RWPE1 (cell line): Measurements from ENCODE around the gene BTBD16.

Experiments
- CTCF ChIA-PET: fragments of 350-600 bp; sonication (Branson Sonifier 250); formaldehyde crosslinking; extraction: SDS; loops from one replicate; lab custom pipeline; 2021; lab: Yijun Ruan, JAX
- POLR2A ChIA-PET: fragments of 400-600 bp; formaldehyde crosslinking; extraction: SDS; loops from one replicate; lab custom pipeline; 2020; ENCODE audit warnings: antibody characterized with exemption; ENCODE audit not compliant: low non-redundant PET; lab: Yijun Ruan, JAX
- DNase-seq: peaks from one replicate; pipeline ENCODE4 v3.0.0; 2012; ENCODE audit warnings: low spot score
- H3K27ac ChIP-seq: fragments of 450-650 bp; 2 replicates; pipeline ENCODE4 v1.5.1; 2017
- CTCF ChIP-seq: fragments of 450-650 bp; conservative IDR thresholded peaks from 2 replicates; pipeline ENCODE4 v1.5.1; 2017; ENCODE audit warnings: low read depth, mild to moderate bottlenecking

The BTBD16 gene

DNA sequence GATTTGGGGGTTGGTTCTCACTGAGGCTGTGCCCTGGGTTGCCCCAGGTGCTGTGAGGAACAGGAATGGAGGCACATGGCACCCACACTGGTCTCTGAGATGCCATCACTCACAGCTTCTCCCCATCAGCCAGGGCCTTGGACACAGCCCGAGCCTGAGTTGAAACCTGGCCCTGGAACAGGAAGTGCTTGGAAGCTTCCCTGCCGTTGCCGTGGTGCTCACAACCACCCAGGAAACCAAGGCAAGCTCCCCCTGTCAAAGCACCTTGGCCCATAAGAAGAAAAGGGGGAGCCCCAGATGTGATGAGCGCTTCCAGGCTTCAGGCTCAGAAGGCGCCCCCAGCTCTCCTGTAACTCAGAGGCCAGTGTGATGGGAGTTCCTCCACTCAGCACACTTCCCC is at the start of gene BTBD16:
BTBD16 (plus strand) TSS at position 221 of the 400 bp plus-strand sequence. CDS start 3,786 bp downstream, outside the sequence.
- no peak for TF ChIP-seq CTCF
- ChIA-PET CTCF (interaction anchor here (0.8 kb wide), 1 partner anchor 28 kb away, joined by 4 read pairs; no protein-coding TSS in a partner anchor), POLR2A (interaction anchor here (0.6 kb wide), 1 partner anchor 51 kb away, joined by 3 read pairs; no protein-coding TSS in a partner anchor)
- H3K27ac ChIP-seq = no peak within 1 kb of the TSS
- DNase-seq = no peak

- no peak overlapping the region for H3K27ac ChIP-seq
- ChIA-PET CTCF (interaction anchor here (0.6 to 1.6 kb wide), 3 partner anchors 46 to 317 kb away, joined by 3 to 4 read pairs (median 3); no protein-coding TSS in a partner anchor), POLR2A (no interaction called here)
- no peak for TF ChIP-seq CTCF
- no peak for DNase-seq
These were observed 49.1 kb upstream of the BTBD16 start for GRCh38 chr10:122221958-122222357.

GRCh38 chr10:122222638-122223037 is 48.5 kb upstream of the BTBD16 start:
- DNase-seq = no peak
- ChIA-PET POLR2A (interaction anchor here (0.7 kb wide), 1 partner anchor 11 kb away, joined by 4 read pairs; no protein-coding TSS in a partner anchor), CTCF (interaction anchor here (0.6 to 1.6 kb wide), 3 partner anchors 10 to 295 kb away, joined by 3 to 4 read pairs (median 4); no protein-coding TSS in a partner anchor)
- H3K27ac ChIP-seq = no peak overlapping the region
- no peak for TF ChIP-seq CTCF

GRCh38 chr10:122224159-122224558 is 46.9 kb upstream of the BTBD16 start:
- no peak for TF ChIP-seq CTCF
- no peak overlapping the region for H3K27ac ChIP-seq
- ChIA-PET CTCF (interaction anchor here (1.1 kb wide), 1 partner anchor 15 kb away, joined by 3 read pairs; no protein-coding TSS in a partner anchor), POLR2A (no interaction called here)
- no peak for DNase-seq

DNA sequence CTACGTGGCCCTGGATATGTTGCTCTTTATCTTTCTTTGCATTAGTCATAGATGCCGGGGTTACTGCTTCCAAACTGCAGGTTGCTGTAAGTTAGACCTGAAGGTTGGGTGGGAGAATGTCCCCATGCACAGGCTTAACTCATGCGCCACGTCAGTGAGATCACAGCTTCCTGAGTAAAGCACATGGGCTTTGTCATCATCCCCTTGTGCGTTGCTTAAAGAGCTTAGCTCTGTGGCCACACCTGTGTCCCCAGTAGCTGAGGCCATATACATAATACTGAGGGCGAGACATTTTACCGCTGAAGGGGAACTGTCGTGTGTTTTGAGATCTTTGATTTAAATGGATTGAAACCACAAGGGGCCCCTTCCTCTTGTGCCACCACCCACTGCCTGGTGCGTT is 45.8 kb upstream of the BTBD16 start:
- H3K27ac ChIP-seq = no peak overlapping the region
- ChIA-PET POLR2A (interaction anchor here (0.6 to 0.7 kb wide), 2 partner anchors 61 to 1105 kb away, joined by 3 to 5 read pairs; no protein-coding TSS in a partner anchor), CTCF (interaction anchor here (0.6 to 1.1 kb wide), 2 partner anchors 17 to 209 kb away, joined by 3 read pairs; no protein-coding TSS in a partner anchor)
- no peak for DNase-seq
- TF ChIP-seq CTCF = no peak

GRCh38 chr10:122227754-122228153 is 43.3 kb upstream of the BTBD16 start:
- no peak overlapping the region for H3K27ac ChIP-seq
- CTCF ChIA-PET = no interaction called here
- TF ChIP-seq CTCF = no peak
- POLR2A ChIA-PET = no interaction called here
- DNase-seq = no peak
